SK-N-MC (cell line): ENCODE data around the gene ZNF384.

ENCODE experiments used
- EZH2 ChIP-seq: fragments of 200-600 bp; sonication (generic); IDR thresholded peaks from one replicate; pipeline ENCODE4 v1.6.1; 2017; ENCODE audit warnings: antibody characterized with exemption
- POLR2AphosphoS5 ChIP-seq: IDR thresholded peaks from 2 replicates; pipeline ENCODE4 v1.6.1; 2012; ENCODE audit warnings: mild to moderate bottlenecking, low read depth, low read length, borderline replicate concordance

- TF ChIP-seq EZH2: no peak
- no peak for TF ChIP-seq POLR2AphosphoS5
Observed at GRCh38 chr12:6653987-6654386, 35.2 kb downstream of the ZNF384 start.
